HG03565 (cell line): ENCODE data around the gene RAX.

Experiments
- ATAC-seq: cut with Tn5 transposase; IDR thresholded peaks from one replicate; pipeline ENCODE4 v1.9.1; 2021; ENCODE audit warnings: mild to moderate bottlenecking, moderate library complexity; ENCODE audit not compliant: unreplicated experiment

The RAX gene

GRCh38 chr18:59272891-59273758, at the start of gene RAX:
RAX (minus strand) TSS chr18:59273454; CDS start chr18:59273206, 248 bp downstream.
- no peak for ATAC-seq

GRCh38 chr18:59318460-59319050, 45.3 kb upstream of the RAX start, which contains the start of gene CPLX4:
CPLX4 (minus strand) TSS chr18:59318649; CDS start chr18:59318462, 187 bp downstream.
- no peak for ATAC-seq

GRCh38 chr18:59311631-59312030, 38.4 kb upstream of the RAX start:
- no peak for ATAC-seq

GRCh38 chr18:59308938-59309260, 35.6 kb upstream of the RAX start:
- ATAC-seq = no peak

GRCh38 chr18:59308248-59308937, 35.1 kb upstream of the RAX start:
- ATAC-seq = peak; percentile 81

GRCh38 chr18:59306640-59307039, 33.4 kb upstream of the RAX start:
- no peak for ATAC-seq

GRCh38 chr18:59305295-59305694, 32.0 kb upstream of the RAX start:
- ATAC-seq = no peak

GRCh38 chr18:59303656-59304195, 30.5 kb upstream of the RAX start:
- ATAC-seq = no peak

- no peak for ATAC-seq
These were observed 29.8 kb upstream of the RAX start for GRCh38 chr18:59303006-59303405.

GRCh38 chr18:59301929-59302328, 28.7 kb upstream of the RAX start:
- ATAC-seq = no peak

GRCh38 chr18:59300676-59301285, 27.5 kb upstream of the RAX start:
- no peak for ATAC-seq

GRCh38 chr18:59298871-59299270, 25.6 kb upstream of the RAX start:
- no peak for ATAC-seq

GRCh38 chr18:59293317-59293716, 20.1 kb upstream of the RAX start:
- ATAC-seq = no peak

GRCh38 chr18:59286341-59286740, 13.1 kb upstream of the RAX start:
- ATAC-seq = no peak

GRCh38 chr18:59282341-59282740, 9.1 kb upstream of the RAX start:
- no peak for ATAC-seq

- ATAC-seq = no peak
These were observed 6.5 kb upstream of the RAX start for GRCh38 chr18:59279722-59280121.

- no peak for ATAC-seq
These were observed 5.9 kb upstream of the RAX start for GRCh38 chr18:59279193-59279592.

- ATAC-seq = no peak
These were observed 5.5 kb upstream of the RAX start for GRCh38 chr18:59278793-59279192.

- ATAC-seq = no peak
These were observed 2.8 kb upstream of the RAX start for GRCh38 chr18:59276047-59276446.

- ATAC-seq = no peak
These were observed 2.2 kb upstream of the RAX start for GRCh38 chr18:59275406-59275949.

- no peak for ATAC-seq
These were observed 1.3 kb upstream of the RAX start for GRCh38 chr18:59274533-59274928.
